ENCODE results near the gene TPGS1. TPM values are rescaled to one million over a fixed set of nuclear protein-coding genes. Genes with fewer than 3 reads are reported as not detected.

TPGS1 gene
- total and polyA plus RNA-seq, 4 donors: 9.9 to 31.3 (median 27.1) TPM

- WGBS (ENCODE audit: insufficient coverage): 73% methylated on average over 15 of the region's 15 CpGs
- no peaks in the 10 kb centered on the region for H3K9me3 ChIP-seq (ENCODE audit: control insufficient read depth, insufficient read depth, low read length)
- H3K4me3 ChIP-seq (ENCODE audit: low read depth, low read length): no peak overlapping the region
- H3K36me3 ChIP-seq (ENCODE audit: control insufficient read depth, insufficient read depth, low read length): peaks cover 2% of the 10 kb centered on the region
- H3K27ac ChIP-seq (ENCODE audit: low read depth, low read length): no peak overlapping the region
- peaks cover 34% of the 10 kb centered on the region for H3K4me1 ChIP-seq (ENCODE audit: control insufficient read depth, insufficient read depth, low read length)
- no peak for DNase-seq (ENCODE audit: low read depth in 4 of 6, low spot score in 6 of 6)
- no peaks in the 10 kb centered on the region for H3K27me3 ChIP-seq (ENCODE audit: control insufficient read depth, insufficient read depth, low read length)
These were observed 22.8 kb upstream of the TPGS1 start for GRCh38 chr19:484494-484893.

GRCh38 chr19:485077-485476 is 22.2 kb upstream of the TPGS1 start:
- H3K27me3 ChIP-seq (ENCODE audit: control insufficient read depth, insufficient read depth, low read length): no peaks in the 10 kb centered on the region
- no peak overlapping the region for H3K4me3 ChIP-seq (ENCODE audit: low read depth, low read length)
- DNase-seq (ENCODE audit: low read depth in 4 of 6, low spot score in 6 of 6): no peak
- peaks cover 35% of the 10 kb centered on the region for H3K4me1 ChIP-seq (ENCODE audit: control insufficient read depth, insufficient read depth, low read length)
- H3K9me3 ChIP-seq (ENCODE audit: control insufficient read depth, insufficient read depth, low read length): no peaks in the 10 kb centered on the region
- H3K36me3 ChIP-seq (ENCODE audit: control insufficient read depth, insufficient read depth, low read length): peaks cover 2% of the 10 kb centered on the region
- H3K27ac ChIP-seq (ENCODE audit: low read depth, low read length): no peak overlapping the region
- WGBS (ENCODE audit: insufficient coverage): 91% methylated on average over 15 of the region's 22 CpGs

- DNase-seq (ENCODE audit: low read depth in 4 of 6, low spot score in 6 of 6): peak in 2 of 6 donors; percentile 80 to 85
- peaks cover 2% of the 10 kb centered on the region for H3K36me3 ChIP-seq (ENCODE audit: control insufficient read depth, insufficient read depth, low read length)
- 9% methylated on average over 23 of the region's 23 CpGs for WGBS (ENCODE audit: insufficient coverage)
- H3K4me1 ChIP-seq (ENCODE audit: control insufficient read depth, insufficient read depth, low read length): peaks cover 35% of the 10 kb centered on the region
- no peak overlapping the region for H3K4me3 ChIP-seq (ENCODE audit: low read depth, low read length)
- H3K27me3 ChIP-seq (ENCODE audit: control insufficient read depth, insufficient read depth, low read length): no peaks in the 10 kb centered on the region
- H3K27ac ChIP-seq (ENCODE audit: low read depth, low read length): peak overlapping the region; percentile 38
- no peaks in the 10 kb centered on the region for H3K9me3 ChIP-seq (ENCODE audit: control insufficient read depth, insufficient read depth, low read length)
These were observed 21.6 kb upstream of the TPGS1 start for GRCh38 chr19:485583-486236.

GRCh38 chr19:488505-489417 is 18.5 kb upstream of the TPGS1 start:
- Histone ChIP-seq H3K36me3 (ENCODE audit: control insufficient read depth, insufficient read depth, low read length) (peaks cover 2% of the 10 kb centered on the region), H3K4me3 (ENCODE audit: low read depth, low read length) (peak overlapping the region; percentile 60), H3K4me1 (ENCODE audit: control insufficient read depth, insufficient read depth, low read length) (peaks cover 35% of the 10 kb centered on the region), H3K27me3 (ENCODE audit: control insufficient read depth, insufficient read depth, low read length) (no peaks in the 10 kb centered on the region), H3K9me3 (ENCODE audit: control insufficient read depth, insufficient read depth, low read length) (no peaks in the 10 kb centered on the region), H3K27ac (ENCODE audit: low read depth, low read length) (peak overlapping the region; percentile 71)
- 0% methylated on average over 114 of the region's 114 CpGs for WGBS (ENCODE audit: insufficient coverage)
- peak; percentile 82 to 98 (median 90) for DNase-seq (ENCODE audit: low read depth in 4 of 6, low spot score in 6 of 6)

- Histone ChIP-seq H3K27me3 (ENCODE audit: control insufficient read depth, insufficient read depth, low read length) (no peaks in the 10 kb centered on the region), H3K27ac (ENCODE audit: low read depth, low read length) (peak overlapping the region; percentile 71), H3K9me3 (ENCODE audit: control insufficient read depth, insufficient read depth, low read length) (no peaks in the 10 kb centered on the region), H3K36me3 (ENCODE audit: control insufficient read depth, insufficient read depth, low read length) (peaks cover 2% of the 10 kb centered on the region), H3K4me1 (ENCODE audit: control insufficient read depth, insufficient read depth, low read length) (peaks cover 39% of the 10 kb centered on the region), H3K4me3 (ENCODE audit: low read depth, low read length) (peak overlapping the region; percentile 60)
- peak in 2 of 6 donors; percentile 29 to 57 for DNase-seq (ENCODE audit: low read depth in 4 of 6, low spot score in 6 of 6)
- 9% methylated on average over 53 of the region's 61 CpGs for WGBS (ENCODE audit: insufficient coverage)
These were observed 17.7 kb upstream of the TPGS1 start for GRCh38 chr19:489418-490196.

- H3K36me3 ChIP-seq (ENCODE audit: control insufficient read depth, insufficient read depth, low read length): peaks cover 2% of the 10 kb centered on the region
- DNase-seq (ENCODE audit: low read depth in 4 of 6, low spot score in 6 of 6): no peak
- H3K27me3 ChIP-seq (ENCODE audit: control insufficient read depth, insufficient read depth, low read length): peaks cover 4% of the 10 kb centered on the region
- H3K4me3 ChIP-seq (ENCODE audit: low read depth, low read length): no peak overlapping the region
- no peak overlapping the region for H3K27ac ChIP-seq (ENCODE audit: low read depth, low read length)
- 77% methylated on average over 26 of the region's 32 CpGs for WGBS (ENCODE audit: insufficient coverage)
- H3K4me1 ChIP-seq (ENCODE audit: control insufficient read depth, insufficient read depth, low read length): peaks cover 32% of the 10 kb centered on the region
- H3K9me3 ChIP-seq (ENCODE audit: control insufficient read depth, insufficient read depth, low read length): no peaks in the 10 kb centered on the region
These were observed 16.1 kb upstream of the TPGS1 start for GRCh38 chr19:491146-491741.

- H3K4me3 ChIP-seq (ENCODE audit: low read depth, low read length): no peak overlapping the region
- H3K36me3 ChIP-seq (ENCODE audit: control insufficient read depth, insufficient read depth, low read length): peaks cover under 1% of the 10 kb centered on the region
- no peak overlapping the region for H3K27ac ChIP-seq (ENCODE audit: low read depth, low read length)
- H3K4me1 ChIP-seq (ENCODE audit: control insufficient read depth, insufficient read depth, low read length): peaks cover 32% of the 10 kb centered on the region
- WGBS (ENCODE audit: insufficient coverage): 84% methylated on average over 9 of the region's 19 CpGs
- no peak for DNase-seq (ENCODE audit: low read depth in 4 of 6, low spot score in 6 of 6)
- peaks cover 7% of the 10 kb centered on the region for H3K27me3 ChIP-seq (ENCODE audit: control insufficient read depth, insufficient read depth, low read length)
- H3K9me3 ChIP-seq (ENCODE audit: control insufficient read depth, insufficient read depth, low read length): no peaks in the 10 kb centered on the region
These were observed 15.2 kb upstream of the TPGS1 start for GRCh38 chr19:492091-492531.

- Histone ChIP-seq H3K27me3 (ENCODE audit: control insufficient read depth, insufficient read depth, low read length) (peaks cover 18% of the 10 kb centered on the region), H3K4me3 (ENCODE audit: low read depth, low read length) (no peak overlapping the region), H3K27ac (ENCODE audit: low read depth, low read length) (no peak overlapping the region), H3K9me3 (ENCODE audit: control insufficient read depth, insufficient read depth, low read length) (no peaks in the 10 kb centered on the region), H3K4me1 (ENCODE audit: control insufficient read depth, insufficient read depth, low read length) (peaks cover 31% of the 10 kb centered on the region), H3K36me3 (ENCODE audit: control insufficient read depth, insufficient read depth, low read length) (no peaks in the 10 kb centered on the region)
- 61% methylated on average over 18 of the region's 23 CpGs for WGBS (ENCODE audit: insufficient coverage)
- DNase-seq (ENCODE audit: low read depth in 4 of 6, low spot score in 6 of 6): no peak
These were observed 13.7 kb upstream of the TPGS1 start for GRCh38 chr19:493391-494170.

Data from spinal cord (tissue), 10 donors.